H1 (cell line): ENCODE data around the gene MBOAT2. TPM values are rescaled to one million over a fixed set of nuclear protein-coding genes. Genes with fewer than 3 reads are reported as not detected.

Source experiments
- CTCF ChIA-PET: fragments of 300-600 bp; sonication (Branson Sonifier 250); formaldehyde crosslinking; loops from one replicate; lab custom pipeline; 2021; ENCODE audit not compliant: partially characterized antibody; lab: Charles Lee
- POLR2A ChIA-PET: fragments of 300-600 bp; sonication (Branson Sonifier 250); formaldehyde crosslinking; loops from one replicate; lab custom pipeline; 2021; ENCODE audit warnings: inconsistent platforms; ENCODE audit not compliant: partially characterized antibody; lab: Charles Lee
- DNase-seq, 2 experiments: peaks; one replicate each; pipeline versions ENCODE4 v3.0.0 to v3.0.0-alpha.2; 2010 to 2022; ENCODE audit warnings: low spot score in 2 of 2, low read depth in 1 of 2, mixed read lengths in 1 of 2
- FAIRE-seq: peaks from 2 replicates; lab custom pipeline; 2011; peaks lifted over from hg19 to GRCh38; lab: Jason Lieb, UNC
- H2AFZ ChIP-seq: 2 replicates; pipeline ENCODE4 v1.8.1; 2012; ENCODE audit warnings: low read length, inconsistent platforms
- H2AK5ac ChIP-seq: 2 replicates; pipeline ENCODE4 v1.6.1; 2013; ENCODE audit warnings: low read depth, low read length
- H2BK120ac ChIP-seq: replicated peaks from 2 replicates; pipeline ENCODE3; 2013; ENCODE audit warnings: low read depth, low read length, inconsistent platforms
- H2BK12ac ChIP-seq: 2 replicates; pipeline ENCODE4 v1.6.1; 2013; ENCODE audit warnings: low read depth, low read length
- H2BK15ac ChIP-seq: 2 replicates; pipeline ENCODE4 v1.6.1; 2013; ENCODE audit warnings: low read length
- H2BK20ac ChIP-seq: 2 replicates; pipeline ENCODE4 v1.6.1; 2013; ENCODE audit warnings: low read length
- H2BK5ac ChIP-seq: 2 replicates; pipeline ENCODE4 v1.6.1; 2013; ENCODE audit warnings: low read depth, low read length
- H3K14ac ChIP-seq: 2 replicates; pipeline ENCODE4 v1.6.1; 2013; ENCODE audit warnings: inconsistent platforms; ENCODE audit not compliant: insufficient read length
- H3K18ac ChIP-seq: 2 replicates; pipeline ENCODE4 v1.6.1; 2013; ENCODE audit warnings: low read length; ENCODE audit errors: extremely low read depth
- H3K23ac ChIP-seq: 2 replicates; pipeline ENCODE4 v1.6.1; 2013; ENCODE audit warnings: inconsistent platforms; ENCODE audit not compliant: insufficient read length
- H3K23me2 ChIP-seq: 2 replicates; pipeline ENCODE4 v1.6.1; 2013; ENCODE audit warnings: low read depth, low read length
- H3K27ac ChIP-seq: 2 replicates; pipeline ENCODE4 v1.6.1; 2011; ENCODE audit warnings: low read depth, low read length, inconsistent platforms
- H3K27me3 ChIP-seq, 4 experiments: replicated peaks in 1 of 4; 1 replicate in 1 of 4; 2 replicates in 3 of 4; pipeline versions ENCODE4 v1.6.1 to v1.8.1; 2011 to 2013; ENCODE audit warnings: low read length in 3 of 4, mild to moderate bottlenecking in 3 of 4, inconsistent platforms in 2 of 4, mixed read lengths in 2 of 4, moderate library complexity in 1 of 4; ENCODE audit not compliant: control insufficient read depth in 3 of 4, insufficient read depth in 3 of 4; ENCODE audit errors: extremely low read depth in 1 of 4
- H3K36me3 ChIP-seq, 4 experiments: 2 replicates each; pipeline versions ENCODE4 v1.6.1 to v1.8.1; 2011 to 2013; ENCODE audit warnings: mild to moderate bottlenecking in 4 of 4, low read length in 3 of 4, moderate library complexity in 2 of 4, control low read depth in 1 of 4, inconsistent platforms in 1 of 4; ENCODE audit not compliant: insufficient read depth in 4 of 4, control insufficient read depth in 2 of 4
- H3K4ac ChIP-seq: replicated peaks from 2 replicates; pipeline ENCODE3; 2013; ENCODE audit warnings: low read length, low read depth, mixed read lengths, inconsistent platforms; ENCODE audit not compliant: insufficient read length
- H3K4me1 ChIP-seq, 4 experiments: replicated peaks in 1 of 4; 1 replicate in 1 of 4; 2 replicates in 3 of 4; pipeline versions ENCODE4 v1.6.1 to v1.8.1; 2011 to 2013; ENCODE audit warnings: low read length in 3 of 4, inconsistent platforms in 2 of 4, mixed read lengths in 1 of 4; ENCODE audit not compliant: insufficient read depth in 4 of 4, control insufficient read depth in 3 of 4
- H3K4me2 ChIP-seq, 2 experiments: 2 replicates each; pipeline versions ENCODE4 v1.6.1 to v1.8.1; 2011 to 2013; ENCODE audit warnings: low read depth in 2 of 2, low read length in 2 of 2, control low read depth in 1 of 2, inconsistent platforms in 1 of 2, mild to moderate bottlenecking in 1 of 2; ENCODE audit not compliant: insufficient read depth in 1 of 2
- H3K4me3 ChIP-seq, 4 experiments: fragments of 200-600, 300-600 bp in 1 of 4; sonication (generic), shearing (Covaris generic), sonication (Bioruptor Twin) in 1 of 4; 2 replicates each; pipeline versions ENCODE4 v1.5.1 to v1.8.1; 2011 to 2016; ENCODE audit warnings: low read length in 4 of 4, low read depth in 3 of 4, control low read depth in 2 of 4, inconsistent platforms in 2 of 4, mild to moderate bottlenecking in 2 of 4, mixed read lengths in 1 of 4, moderate library complexity in 1 of 4; ENCODE audit not compliant: insufficient read depth in 2 of 4; ENCODE audit errors: extremely low read depth in 1 of 4
- H3K56ac ChIP-seq: replicated peaks from 2 replicates; pipeline ENCODE3; 2013; ENCODE audit warnings: low read depth, mild to moderate bottlenecking, mixed read lengths, low read length, inconsistent platforms; ENCODE audit not compliant: insufficient read length
- H3K79me1 ChIP-seq: 2 replicates; pipeline ENCODE4 v1.6.1; 2013; ENCODE audit warnings: low read depth, low read length, control low read depth
- H3K79me2 ChIP-seq, 2 experiments: 2 replicates each; pipeline versions ENCODE4 v1.6.1 to v1.8.1; 2012 to 2013; ENCODE audit warnings: low read length in 2 of 2, mild to moderate bottlenecking in 2 of 2, inconsistent platforms in 1 of 2; ENCODE audit not compliant: insufficient read depth in 2 of 2, control insufficient read depth in 1 of 2
- H3K9ac ChIP-seq, 4 experiments: replicated peaks in 1 of 4; 1 replicate in 1 of 4; 2 replicates in 3 of 4; pipeline versions ENCODE4 v1.6.1 to v1.8.1; 2011 to 2013; ENCODE audit warnings: low read depth in 3 of 4, low read length in 3 of 4, control low read depth in 2 of 4, mild to moderate bottlenecking in 2 of 4, moderate library complexity in 2 of 4, inconsistent platforms in 1 of 4; ENCODE audit errors: extremely low read depth in 1 of 4
- H3K9me3 ChIP-seq, 2 experiments: 2 replicates each; pipeline versions ENCODE4 v1.6.1 to v1.8.1; 2012 to 2013; ENCODE audit warnings: mild to moderate bottlenecking in 2 of 2, moderate library complexity in 2 of 2, control low read depth in 1 of 2, inconsistent platforms in 1 of 2, low read depth in 1 of 2, low read length in 1 of 2, mixed read lengths in 1 of 2; ENCODE audit not compliant: insufficient read depth in 2 of 2
- H4K20me1 ChIP-seq, 2 experiments: replicated peaks in 1 of 2; 2 replicates each; pipeline versions ENCODE3 to v1.8.1; 2011 to 2013; ENCODE audit warnings: inconsistent platforms in 2 of 2, low read length in 2 of 2, mild to moderate bottlenecking in 1 of 2; ENCODE audit not compliant: insufficient read depth in 2 of 2, control insufficient read depth in 1 of 2
- H4K5ac ChIP-seq: 2 replicates; pipeline ENCODE4 v1.6.1; 2013; ENCODE audit warnings: low read length, low read depth, mixed read lengths, inconsistent platforms; ENCODE audit not compliant: insufficient read length
- H4K8ac ChIP-seq: 2 replicates; pipeline ENCODE4 v1.8.0; 2013; ENCODE audit warnings: mild to moderate bottlenecking, moderate library complexity, low read length, inconsistent platforms; ENCODE audit not compliant: insufficient read depth; ENCODE audit errors: extremely low read depth
- H4K91ac ChIP-seq: replicated peaks from 2 replicates; pipeline ENCODE3; 2013; ENCODE audit warnings: low read length, mixed read lengths, inconsistent platforms; ENCODE audit not compliant: insufficient read length
- ASH2L ChIP-seq: fragments of 200-600, 300-600 bp; sonication (generic); IDR thresholded peaks from one replicate; pipeline ENCODE4 v1.7.1; 2017; ENCODE audit warnings: low read length
- E2F6 ChIP-seq: IDR thresholded peaks from 2 replicates; pipeline ENCODE4 v1.6.1; 2012; ENCODE audit warnings: inconsistent platforms
- HDAC6 ChIP-seq: IDR thresholded peaks from one replicate; pipeline ENCODE4 v1.7.1; 2012; ENCODE audit warnings: low read depth, mild to moderate bottlenecking, inconsistent platforms, low read length, moderate library complexity
- JUND ChIP-seq: IDR thresholded peaks from 2 replicates; pipeline ENCODE4 v1.6.1; 2011; ENCODE audit warnings: mild to moderate bottlenecking, improper control_type of control experiment, low read length
- SP1 ChIP-seq: IDR thresholded peaks from 2 replicates; pipeline ENCODE4 v1.6.1; 2011; ENCODE audit warnings: low read depth, low read length
- TBP ChIP-seq: IDR thresholded peaks from 2 replicates; pipeline ENCODE4 v1.6.1; 2011; ENCODE audit warnings: low read depth, low read length, improper control_type of control experiment
- ZNF274 ChIP-seq: IDR thresholded peaks from 2 replicates; pipeline ENCODE4 v1.7.0; 2012; ENCODE audit warnings: low read length, borderline replicate concordance; ENCODE audit errors: extremely low read depth
- WGBS, 2 experiments: shearing (Covaris generic) in 1 of 2; methylation state at CpG; one replicate each; pipeline versions ENCODE4 v1.1.6 to v1.1.7; 2013 to 2015; ENCODE audit warnings: low lambda C conversion rate in 2 of 2, mixed read lengths in 2 of 2, inconsistent platforms in 1 of 2, low coverage in 1 of 2, missing lambda C conversion rate in 1 of 2; ENCODE audit not compliant: insufficient replicate concordance in 2 of 2, insufficient coverage in 1 of 2, insufficient read length in 1 of 2; ENCODE audit errors: extremely low coverage in 1 of 2, missing lambda C conversion rate in 1 of 2; 5-methylcytosine and 5-hydroxymethylcytosine counted together
- polyA plus RNA-seq, 7 experiments: library from polyadenylated mRNA; depleted of rRNA in 3 of 7; stranded (reverse) in 5 of 7; unstranded in 2 of 7; fragments of >200 nt in 5 of 7; fragments of 200-250 nt in 2 of 7; gene quantifications; 1 replicate in 5 of 7; 2 replicates in 1 of 7; 4 replicates in 1 of 7; pipeline versions ENCODE4 v1.2.1 to v1.2.3, GENCODE V29; 2011 to 2013; ENCODE audit warnings: missing spikeins in 2 of 7, mixed read lengths in 2 of 7
- total RNA-seq: library from RNA; stranded (reverse); fragmentation: NEBNext Ultra II Directional; extraction: Animal tissue kit (Norgen Biotek cat#: 25700); gene quantifications from 2 replicates; pipeline ENCODE4 v1.2.1, GENCODE V29; 2021

The MBOAT2 gene
- total and polyA plus RNA-seq, 2 of the 8 experiments (the other 6 are each of a cell fraction or from before 2014, with no cell fraction given), result 11.2 to 23.4 TPM

GRCh38 chr2:9021563-9022211, 18.2 kb upstream of the MBOAT2 start:
- Histone ChIP-seq H3K9me3 (no peaks in the 10 kb centered on the region), H3K36me3 (no peaks in the 10 kb centered on the region), H4K91ac (no peak overlapping the region), H2BK20ac (no peak overlapping the region), H3K4me3 (no peak overlapping the region), H2BK12ac (no peak overlapping the region), H2BK15ac (no peak overlapping the region), H2BK120ac (no peak overlapping the region), H2AFZ (no peak overlapping the region), H3K4me2 (no peak overlapping the region), H3K18ac (no peak overlapping the region), H3K27ac (no peak overlapping the region), H3K79me1 (no peaks in the 10 kb centered on the region), H3K23ac (no peak overlapping the region), H3K56ac (no peak overlapping the region), H3K4ac (no peak overlapping the region), H2BK5ac (no peak overlapping the region), H3K4me1 (no peaks in the 10 kb centered on the region), H3K23me2 (no peaks in the 10 kb centered on the region), H4K5ac (no peak overlapping the region), H3K27me3 (no peaks in the 10 kb centered on the region), H3K9ac (no peak overlapping the region), H3K79me2 (no peaks in the 10 kb centered on the region), H3K14ac (no peak overlapping the region), H2AK5ac (no peak overlapping the region), H4K8ac (no peak overlapping the region), H4K20me1 (no peaks in the 10 kb centered on the region)
- no peak for FAIRE-seq
- WGBS, 2 experiments, result 100% methylated on average over 1 of the region's 1 CpG; no CpG with 5 or more reads in 1 of the 2 experiments
- POLR2A ChIA-PET, result interaction anchor here (1.1 kb wide), 1 partner anchor 18 kb away, joined by 3 read pairs; the partner anchor contains the start of gene MBOAT2
- CTCF ChIA-PET, result no interaction called here
- DNase-seq, result no peak
- TF ChIP-seq ASH2L (no peak), TBP (no peak), HDAC6 (no peak), E2F6 (no peak), ZNF274 (no peak), JUND (no peak), SP1 (no peak)
